WTC11 (cell line): ENCODE data around the gene ARHGEF19. TPM values are rescaled to one million over a fixed set of nuclear protein-coding genes. Genes with fewer than 3 reads are reported as not detected.

ENCODE experiments used
- ATAC-seq: fragments of 200-7000 bp; cut with Tn5 transposase; 2 replicates; pipeline ENCODE4 v1.10.0; 2021; ENCODE audit warnings: mild to moderate bottlenecking, moderate library complexity
- CTCF ChIA-PET: fragments of 300-600 bp; sonication (Branson Sonifier 250); formaldehyde crosslinking; loops from one replicate; lab custom pipeline; 2021; ENCODE audit warnings: antibody characterized with exemption; lab: Charles Lee
- POLR2A ChIA-PET: fragments of 350-600 bp; sonication (Branson Sonifier 250); formaldehyde crosslinking; loops from one replicate; lab custom pipeline; 2021; ENCODE audit warnings: antibody characterized with exemption; lab: Charles Lee
- DNase-seq: peaks from one replicate; pipeline ENCODE4 v3.0.0; 2021; ENCODE audit warnings: low spot score
- H3K27ac Mint-ChIP-seq: 2 replicates; pipeline ENCODE4 v1.8.0; 2021; ENCODE audit warnings: mixed read lengths
- H3K27me3 Mint-ChIP-seq: 2 replicates; pipeline ENCODE4 v1.8.0; 2021; ENCODE audit warnings: low read depth, mild to moderate bottlenecking, moderate library complexity, mixed read lengths
- H3K36me3 Mint-ChIP-seq: 2 replicates; pipeline ENCODE4 v1.8.0; 2021; ENCODE audit warnings: mixed read lengths
- H3K4me1 Mint-ChIP-seq: 2 replicates; pipeline ENCODE4 v1.8.0; 2022; ENCODE audit warnings: mixed read lengths
- H3K4me3 Mint-ChIP-seq: 2 replicates; pipeline ENCODE4 v1.8.0; 2021; ENCODE audit warnings: mild to moderate bottlenecking, moderate library complexity, mixed read lengths
- H3K9me3 Mint-ChIP-seq: 2 replicates; pipeline ENCODE4 v1.8.0; 2021; ENCODE audit warnings: mixed read lengths
- E2F1 ChIP-seq: sonication (generic); formaldehyde crosslinking; IDR thresholded peaks from 2 replicates; pipeline ENCODE4 v1.8.0; 2022; ENCODE audit warnings: mild to moderate bottlenecking, missing genetic modification reagents
- ESRRA ChIP-seq: sonication (generic); formaldehyde crosslinking; IDR thresholded peaks from 2 replicates; pipeline ENCODE4 v1.8.1; 2022; ENCODE audit warnings: mild to moderate bottlenecking, missing genetic modification reagents, borderline replicate concordance
- FOXJ3 ChIP-seq: sonication (generic); formaldehyde crosslinking; IDR thresholded peaks from 2 replicates; pipeline ENCODE4 v1.9.0; 2021; ENCODE audit warnings: missing genetic modification reagents, mild to moderate bottlenecking, borderline replicate concordance
- FOXP1 ChIP-seq: sonication (generic); formaldehyde crosslinking; IDR thresholded peaks from 2 replicates; pipeline ENCODE4 v1.8.0; 2022; ENCODE audit warnings: missing genetic modification reagents, mild to moderate bottlenecking, moderate library complexity, borderline replicate concordance
- GRHL2 ChIP-seq: fragments of 250-450 bp; sonication (Bioruptor Pico); IDR thresholded peaks from 2 replicates; pipeline ENCODE4 v1.8.0; 2022; ENCODE audit warnings: mild to moderate bottlenecking, moderate library complexity; ENCODE audit not compliant: insufficient replicate concordance, severe bottlenecking
- GTF2I ChIP-seq: fragments of 250-450 bp; sonication (Bioruptor Pico); conservative IDR thresholded peaks from 2 replicates; pipeline ENCODE4 v1.4.0; 2021; ENCODE audit warnings: mild to moderate bottlenecking
- HMGA2 ChIP-seq: fragments of 250-450 bp; sonication (Bioruptor Pico); IDR thresholded peaks from 2 replicates; pipeline ENCODE4 v1.4.0; 2021; ENCODE audit warnings: mild to moderate bottlenecking, moderate library complexity
- MYBL2 ChIP-seq: sonication (generic); formaldehyde crosslinking; IDR thresholded peaks from 2 replicates; pipeline ENCODE4 v1.8.1; 2023; ENCODE audit warnings: mild to moderate bottlenecking, moderate library complexity, missing genetic modification reagents
- OVOL2 ChIP-seq: fragments of 250-450 bp; sonication (Bioruptor Pico); IDR thresholded peaks from 2 replicates; pipeline ENCODE4 v1.9.0; 2021; ENCODE audit warnings: mild to moderate bottlenecking, borderline replicate concordance
- PRDM15 ChIP-seq: sonication (generic); formaldehyde crosslinking; IDR thresholded peaks from 2 replicates; pipeline ENCODE4 v1.8.0; 2022; ENCODE audit warnings: missing genetic modification reagents
- SMAD4 ChIP-seq: sonication (generic); formaldehyde crosslinking; IDR thresholded peaks from 2 replicates; pipeline ENCODE4 v1.8.0; 2022; ENCODE audit warnings: mild to moderate bottlenecking, missing genetic modification reagents
- TP53 ChIP-seq: sonication (generic); formaldehyde crosslinking; IDR thresholded peaks from 2 replicates; pipeline ENCODE4 v1.8.1; 2023; ENCODE audit warnings: mild to moderate bottlenecking, missing genetic modification reagents
- ZNF138 ChIP-seq: sonication (generic); formaldehyde crosslinking; conservative IDR thresholded peaks from 2 replicates; pipeline ENCODE4 v1.8.1; 2022; ENCODE audit warnings: mild to moderate bottlenecking, moderate library complexity, missing genetic modification reagents
- ZNF219 ChIP-seq: sonication (generic); formaldehyde crosslinking; IDR thresholded peaks from 2 replicates; pipeline ENCODE4 v1.8.0; 2023; ENCODE audit warnings: missing genetic modification reagents, mild to moderate bottlenecking, borderline replicate concordance
- ZNF416 ChIP-seq: fragments of 250-450 bp; sonication (Bioruptor Pico); IDR thresholded peaks from 2 replicates; pipeline ENCODE4 v1.9.0; 2021; ENCODE audit warnings: mild to moderate bottlenecking, inconsistent platforms
- ZNF512 ChIP-seq: sonication (generic); formaldehyde crosslinking; IDR thresholded peaks from 2 replicates; pipeline ENCODE4 v1.8.1; 2022; ENCODE audit warnings: missing genetic modification reagents, borderline replicate concordance
- total RNA-seq: library from RNA; stranded (reverse); gene quantifications from 3 replicates; pipeline ENCODE4 v1.2.3, GENCODE V29; 2021
- TF ChIP-seq, protein P1 (sequence below): sonication (generic); formaldehyde crosslinking; IDR thresholded peaks from 2 replicates; pipeline ENCODE4 v1.8.1; 2023; ENCODE audit warnings: mild to moderate bottlenecking, missing genetic modification reagents
- TF ChIP-seq, protein P2 (sequence below): fragments of 200-600 bp; IDR thresholded peaks from 2 replicates; pipeline ENCODE4 v1.8.0; 2022; ENCODE audit warnings: antibody characterized with exemption
- TF ChIP-seq, protein P3 (sequence below): sonication (generic); formaldehyde crosslinking; IDR thresholded peaks from 2 replicates; pipeline ENCODE4 v1.8.1; 2023; ENCODE audit warnings: mild to moderate bottlenecking, missing genetic modification reagents, moderate library complexity
- TF ChIP-seq, protein P4 (sequence below): fragments of 250-450 bp; sonication (Bioruptor Pico); conservative IDR thresholded peaks from 2 replicates; pipeline ENCODE4 v1.9.0; 2021; ENCODE audit warnings: mild to moderate bottlenecking

ARHGEF19 gene
- total RNA-seq, 1 experiment from 2014 or later: 53.1 TPM

DNA sequence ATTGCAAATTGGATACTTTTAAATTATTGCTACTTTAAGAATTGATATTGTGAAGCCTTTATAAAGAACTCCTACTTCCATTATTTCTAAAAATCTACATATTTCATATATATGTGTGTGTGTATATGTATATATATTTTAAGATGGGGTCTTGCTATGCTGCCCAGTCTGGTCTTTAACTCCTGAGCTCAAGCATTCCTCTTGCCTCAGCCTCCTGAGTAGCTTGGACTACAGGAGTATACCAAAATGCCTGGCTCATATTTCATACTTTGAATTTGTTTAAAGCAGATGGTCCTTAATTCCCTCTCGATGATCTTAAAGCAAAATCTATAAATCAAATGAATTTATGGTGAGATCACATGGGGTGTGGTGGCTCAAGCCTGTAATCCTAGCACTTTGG, 49.6 kb upstream of the ARHGEF19 start (continued):
- TF ChIP-seq PRDM15 (CRISPR knock-in tag): no peak

GRCh38 chr1:16260814-16261213, 48.4 kb upstream of the ARHGEF19 start:
- Mint-ChIP-seq H3K9me3 (no peaks in the 10 kb centered on the region), H3K36me3 (peaks cover 2% of the 10 kb centered on the region; the same call in 1 of the 2 replicates), H3K27me3 (no peaks in the 10 kb centered on the region), H3K4me3 (no peak overlapping the region), H3K4me1 (peaks cover 4% of the 10 kb centered on the region), H3K27ac (no peak overlapping the region)
- ATAC-seq: no peak
- DNase-seq: no peak
- TF ChIP-seq SMAD4 (CRISPR knock-in tag) (no peak), MYBL2 (CRISPR knock-in tag) (no peak), ZNF138 (CRISPR knock-in tag) (no peak), ZNF416 (CRISPR knock-in tag) (no peak), GRHL2 (no peak), HMGA2 (CRISPR knock-in tag) (no peak), OVOL2 (CRISPR knock-in tag) (no peak), FOXJ3 (CRISPR knock-in tag) (no peak), GTF2I (CRISPR knock-in tag) (no peak), ZNF219 (no peak), TP53 (no peak), FOXP1 (CRISPR knock-in tag) (no peak), ESRRA (CRISPR knock-in tag) (no peak), ZNF512 (no peak), E2F1 (no peak)
- TF ChIP-seq, protein P1, sequence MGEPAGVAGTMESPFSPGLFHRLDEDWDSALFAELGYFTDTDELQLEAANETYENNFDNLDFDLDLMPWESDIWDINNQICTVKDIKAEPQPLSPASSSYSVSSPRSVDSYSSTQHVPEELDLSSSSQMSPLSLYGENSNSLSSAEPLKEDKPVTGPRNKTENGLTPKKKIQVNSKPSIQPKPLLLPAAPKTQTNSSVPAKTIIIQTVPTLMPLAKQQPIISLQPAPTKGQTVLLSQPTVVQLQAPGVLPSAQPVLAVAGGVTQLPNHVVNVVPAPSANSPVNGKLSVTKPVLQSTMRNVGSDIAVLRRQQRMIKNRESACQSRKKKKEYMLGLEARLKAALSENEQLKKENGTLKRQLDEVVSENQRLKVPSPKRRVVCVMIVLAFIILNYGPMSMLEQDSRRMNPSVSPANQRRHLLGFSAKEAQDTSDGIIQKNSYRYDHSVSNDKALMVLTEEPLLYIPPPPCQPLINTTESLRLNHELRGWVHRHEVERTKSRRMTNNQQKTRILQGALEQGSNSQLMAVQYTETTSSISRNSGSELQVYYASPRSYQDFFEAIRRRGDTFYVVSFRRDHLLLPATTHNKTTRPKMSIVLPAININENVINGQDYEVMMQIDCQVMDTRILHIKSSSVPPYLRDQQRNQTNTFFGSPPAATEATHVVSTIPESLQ: no peak
- TF ChIP-seq, protein P2, sequence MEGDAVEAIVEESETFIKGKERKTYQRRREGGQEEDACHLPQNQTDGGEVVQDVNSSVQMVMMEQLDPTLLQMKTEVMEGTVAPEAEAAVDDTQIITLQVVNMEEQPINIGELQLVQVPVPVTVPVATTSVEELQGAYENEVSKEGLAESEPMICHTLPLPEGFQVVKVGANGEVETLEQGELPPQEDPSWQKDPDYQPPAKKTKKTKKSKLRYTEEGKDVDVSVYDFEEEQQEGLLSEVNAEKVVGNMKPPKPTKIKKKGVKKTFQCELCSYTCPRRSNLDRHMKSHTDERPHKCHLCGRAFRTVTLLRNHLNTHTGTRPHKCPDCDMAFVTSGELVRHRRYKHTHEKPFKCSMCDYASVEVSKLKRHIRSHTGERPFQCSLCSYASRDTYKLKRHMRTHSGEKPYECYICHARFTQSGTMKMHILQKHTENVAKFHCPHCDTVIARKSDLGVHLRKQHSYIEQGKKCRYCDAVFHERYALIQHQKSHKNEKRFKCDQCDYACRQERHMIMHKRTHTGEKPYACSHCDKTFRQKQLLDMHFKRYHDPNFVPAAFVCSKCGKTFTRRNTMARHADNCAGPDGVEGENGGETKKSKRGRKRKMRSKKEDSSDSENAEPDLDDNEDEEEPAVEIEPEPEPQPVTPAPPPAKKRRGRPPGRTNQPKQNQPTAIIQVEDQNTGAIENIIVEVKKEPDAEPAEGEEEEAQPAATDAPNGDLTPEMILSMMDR: no peak
- TF ChIP-seq, protein P3, sequence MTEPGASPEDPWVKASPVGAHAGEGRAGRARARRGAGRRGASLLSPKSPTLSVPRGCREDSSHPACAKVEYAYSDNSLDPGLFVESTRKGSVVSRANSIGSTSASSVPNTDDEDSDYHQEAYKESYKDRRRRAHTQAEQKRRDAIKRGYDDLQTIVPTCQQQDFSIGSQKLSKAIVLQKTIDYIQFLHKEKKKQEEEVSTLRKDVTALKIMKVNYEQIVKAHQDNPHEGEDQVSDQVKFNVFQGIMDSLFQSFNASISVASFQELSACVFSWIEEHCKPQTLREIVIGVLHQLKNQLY (CRISPR knock-in tag): no peak
- TF ChIP-seq, protein P4, sequence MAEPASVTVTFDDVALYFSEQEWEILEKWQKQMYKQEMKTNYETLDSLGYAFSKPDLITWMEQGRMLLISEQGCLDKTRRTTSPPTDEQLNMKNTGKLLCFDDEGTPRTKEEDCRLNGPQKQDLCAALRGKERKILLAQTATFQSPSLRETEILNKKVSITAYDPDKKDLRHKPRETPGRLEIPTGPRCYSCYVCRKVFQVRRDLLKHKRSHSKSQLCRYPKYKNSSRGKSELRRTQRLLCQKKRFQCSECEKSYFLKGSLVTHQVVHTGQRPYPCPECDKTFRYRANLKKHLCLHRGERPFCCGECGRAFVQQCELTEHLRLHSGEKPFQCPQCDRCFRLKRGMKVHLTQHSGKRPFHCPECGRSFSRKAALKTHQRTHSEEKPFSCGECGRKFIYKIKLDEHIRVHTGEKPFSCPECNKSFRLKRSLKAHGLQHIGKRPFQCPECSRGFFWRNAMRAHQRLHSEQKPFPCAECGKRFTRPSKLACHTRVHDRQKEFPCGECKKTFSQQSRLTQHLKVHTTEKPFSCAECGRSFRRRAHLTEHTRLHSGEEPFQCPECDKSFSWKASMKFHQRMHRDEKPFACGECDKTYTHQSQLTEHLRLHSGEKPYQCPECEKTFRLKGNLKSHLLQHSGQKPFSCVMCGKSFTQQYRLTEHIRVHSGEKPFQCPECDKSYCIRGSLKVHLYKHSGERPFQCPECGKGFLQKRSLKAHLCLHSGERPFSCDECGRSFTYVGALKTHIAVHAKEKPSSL: no peak
- ChIA-PET CTCF (interaction anchor here (2.0 kb wide), 1 partner anchor 16 kb away, joined by 4 read pairs; no protein-coding TSS in a partner anchor), POLR2A (no interaction called here)
